ENCODE results near the gene CDH4. TPM values are rescaled to one million over a fixed set of nuclear protein-coding genes. Genes with fewer than 3 reads are reported as not detected.

The CDH4 gene
- total RNA-seq, 2 donors from 2014 or later = 0.05 to 2.2 TPM

- Histone ChIP-seq H3K27me3 (replicated peaks; ENCODE audit: insufficient read depth) (no peaks in the 10 kb centered on the region), H3K36me3 (no peaks in the 10 kb centered on the region), H3K4me3 (no peak overlapping the region), H3K27ac (no peak overlapping the region), H3K9me3 (no peaks in the 10 kb centered on the region), H3K4me1 (replicated peaks) (no peaks in the 10 kb centered on the region)
- TF ChIP-seq CTCF (IDR thresholded peaks at IDR 0.05) (no peak), POLR2AphosphoS5 (IDR thresholded peaks at IDR 0.05) (no peak), POLR2A (IDR thresholded peaks at IDR 0.05) (no peak)
- intact Hi-C loops (cut with DNase I) = no loop called here
- no peak for DNase-seq (ENCODE audit: low spot score)
- 71% methylated on average over 18 of the region's 18 CpGs for WGBS
Measured at GRCh38 chr20:61262036-61262435, 10.0 kb downstream of the CDH4 start.

- Histone ChIP-seq H3K36me3 (no peaks in the 10 kb centered on the region), H3K9me3 (no peaks in the 10 kb centered on the region), H3K4me3 (no peak overlapping the region), H3K27ac (no peak overlapping the region), H3K27me3 (replicated peaks; ENCODE audit: insufficient read depth) (no peaks in the 10 kb centered on the region), H3K4me1 (replicated peaks) (no peaks in the 10 kb centered on the region)
- DNase-seq (ENCODE audit: low spot score) = no peak
- TF ChIP-seq POLR2A (IDR thresholded peaks at IDR 0.05) = no peak
- TF ChIP-seq CTCF (IDR thresholded peaks at IDR 0.05) = no peak
- TF ChIP-seq POLR2AphosphoS5 (IDR thresholded peaks at IDR 0.05) = no peak
- intact Hi-C loops (cut with DNase I) = no loop called here
Measured at GRCh38 chr20:61262514-61262913, 10.5 kb downstream of the CDH4 start.

- Histone ChIP-seq H3K27me3 (replicated peaks; ENCODE audit: insufficient read depth) (no peaks in the 10 kb centered on the region), H3K4me1 (replicated peaks) (no peaks in the 10 kb centered on the region), H3K36me3 (no peaks in the 10 kb centered on the region), H3K27ac (no peak overlapping the region), H3K4me3 (no peak overlapping the region), H3K9me3 (no peaks in the 10 kb centered on the region)
- intact Hi-C loops (cut with DNase I) = no loop called here
- 35% methylated on average over 10 of the region's 10 CpGs for WGBS
- DNase-seq (ENCODE audit: low spot score) = no peak
- peak; percentile 45 to 66 (median 54) for TF ChIP-seq CTCF (IDR thresholded peaks at IDR 0.05)
- no peak for TF ChIP-seq POLR2A (IDR thresholded peaks at IDR 0.05)
Measured at GRCh38 chr20:61263084-61263695, 11.1 kb downstream of the CDH4 start.

GRCh38 chr20:61263938-61264337, 11.9 kb downstream of the CDH4 start:
- no peak for TF ChIP-seq POLR2AphosphoS5 (IDR thresholded peaks at IDR 0.05)
- no peak for TF ChIP-seq CTCF (IDR thresholded peaks at IDR 0.05)
- no peak for TF ChIP-seq POLR2A (IDR thresholded peaks at IDR 0.05)
- H3K4me3 ChIP-seq = no peak overlapping the region
- WGBS = 89% methylated on average over 9 of the region's 9 CpGs
- H3K27ac ChIP-seq = no peak overlapping the region
- H3K9me3 ChIP-seq = no peaks in the 10 kb centered on the region
- no peak for DNase-seq (ENCODE audit: low spot score)
- no peaks in the 10 kb centered on the region for H3K36me3 ChIP-seq
- no peaks in the 10 kb centered on the region for H3K4me1 ChIP-seq (replicated peaks)
- H3K27me3 ChIP-seq (replicated peaks; ENCODE audit: insufficient read depth) = no peaks in the 10 kb centered on the region
- intact Hi-C loops (cut with DNase I) = no loop called here

GRCh38 chr20:61267241-61267640, 15.2 kb downstream of the CDH4 start:
- no peaks in the 10 kb centered on the region for H3K9me3 ChIP-seq
- WGBS = 76% methylated on average over 6 of the region's 6 CpGs
- H3K4me1 ChIP-seq (replicated peaks) = no peaks in the 10 kb centered on the region
- no peaks in the 10 kb centered on the region for H3K27me3 ChIP-seq (replicated peaks; ENCODE audit: insufficient read depth)
- no peak overlapping the region for H3K4me3 ChIP-seq
- no peak overlapping the region for H3K27ac ChIP-seq
- intact Hi-C loops (cut with DNase I) = no loop called here
- no peak for TF ChIP-seq CTCF (IDR thresholded peaks at IDR 0.05)
- TF ChIP-seq POLR2A (IDR thresholded peaks at IDR 0.05) = no peak
- TF ChIP-seq POLR2AphosphoS5 (IDR thresholded peaks at IDR 0.05) = no peak
- no peak for DNase-seq (ENCODE audit: low spot score)
- H3K36me3 ChIP-seq = no peaks in the 10 kb centered on the region

Measured in prostate gland (tissue), 2 donors.